Hepatocyte (in vitro differentiated cells): ENCODE data around the gene ST8SIA1. TPM values are rescaled to one million over a fixed set of nuclear protein-coding genes. Genes with fewer than 3 reads are reported as not detected.

Source experiments
- DNase-seq: peaks from one replicate; pipeline ENCODE4 v3.0.0-alpha.2; 2016; ENCODE audit warnings: low spot score
- H2AFZ ChIP-seq: fragments of 200-600 bp; sonication (generic); 2 replicates; pipeline ENCODE4 v1.6.0; 2016; ENCODE audit warnings: antibody characterized with exemption, mild to moderate bottlenecking
- H3K27ac ChIP-seq: fragments of 200-600 bp; sonication (generic); 2 replicates; pipeline ENCODE4 v1.5.1; 2016; ENCODE audit warnings: mild to moderate bottlenecking
- H3K27me3 ChIP-seq: fragments of 200-600 bp; sonication (generic); 2 replicates; pipeline ENCODE4 v1.6.1; 2016
- H3K36me3 ChIP-seq: fragments of 200-600 bp; sonication (generic); replicated peaks from 2 replicates; pipeline ENCODE4 v1.5.1; 2016; ENCODE audit warnings: low read depth; ENCODE audit not compliant: insufficient read depth
- H3K4me1 ChIP-seq: fragments of 200-600 bp; sonication (generic); 2 replicates; pipeline ENCODE4 v1.5.1; 2016; ENCODE audit warnings: mild to moderate bottlenecking, moderate library complexity; ENCODE audit not compliant: insufficient read depth
- H3K4me2 ChIP-seq: fragments of 200-600 bp; sonication (generic); 2 replicates; pipeline ENCODE4 v1.6.0; 2016
- H3K4me3 ChIP-seq: fragments of 200-600 bp; sonication (generic); 2 replicates; pipeline ENCODE4 v1.5.1; 2016; ENCODE audit warnings: mild to moderate bottlenecking
- H3K79me2 ChIP-seq: fragments of 200-600 bp; sonication (generic); 2 replicates; pipeline ENCODE4 v1.6.0; 2017; ENCODE audit warnings: mild to moderate bottlenecking
- H3K9me2 ChIP-seq: fragments of 200-600 bp; sonication (generic); replicated peaks from 2 replicates; pipeline ENCODE4 v1.6.0; 2017; ENCODE audit warnings: mild to moderate bottlenecking; ENCODE audit not compliant: insufficient read depth
- H3K9me3 ChIP-seq: fragments of 200-600 bp; sonication (generic); 2 replicates; pipeline ENCODE4 v1.5.1; 2016; ENCODE audit warnings: low read depth, mild to moderate bottlenecking
- H4K20me1 ChIP-seq: fragments of 200-600 bp; sonication (generic); 2 replicates; pipeline ENCODE4 v1.6.0; 2016; ENCODE audit warnings: mild to moderate bottlenecking; ENCODE audit not compliant: insufficient read depth, poor library complexity, severe bottlenecking
- EZH2 ChIP-seq: fragments of 200-600 bp; sonication (generic); IDR thresholded peaks from 2 replicates; pipeline ENCODE4 v1.6.1; 2016; ENCODE audit warnings: antibody characterized with exemption, mild to moderate bottlenecking, borderline replicate concordance
- EZH2phosphoT487 ChIP-seq: fragments of 200-600 bp; sonication (generic); IDR thresholded peaks from one replicate; pipeline ENCODE4 v1.6.1; 2018; ENCODE audit warnings: antibody characterized with exemption, mild to moderate bottlenecking, low read depth, moderate library complexity; ENCODE audit not compliant: unreplicated experiment, severe bottlenecking
- WGBS: methylation state at CpG from one replicate; pipeline ENCODE4 v1.1.6; 2016; ENCODE audit warnings: low lambda C conversion rate; ENCODE audit errors: missing lambda C conversion rate; 5-methylcytosine and 5-hydroxymethylcytosine counted together
- polyA plus RNA-seq: library from polyadenylated mRNA; unstranded; fragments of >200 nt; fragmentation: Nextera tagmentation; extraction: Ambion mirVana; gene quantifications from 2 replicates; pipeline ENCODE4 v1.2.1, GENCODE V29; 2016
- total RNA-seq: library from RNA; depleted of rRNA; stranded (reverse); fragments of >200 nt; gene quantifications from 2 replicates; pipeline ENCODE4 v1.2.3, GENCODE V29; 2014
- TF ChIP-seq, protein P1 (sequence below): fragments of 200-600 bp; sonication (generic); IDR thresholded peaks from 2 replicates; pipeline ENCODE4 v1.5.1; 2016; ENCODE audit warnings: antibody characterized with exemption, mild to moderate bottlenecking; ENCODE audit not compliant: poor library complexity

Gene ST8SIA1
- total and polyA plus RNA-seq, 2 experiments from 2014 or later, result 0.88 to 2.0 TPM

DNA sequence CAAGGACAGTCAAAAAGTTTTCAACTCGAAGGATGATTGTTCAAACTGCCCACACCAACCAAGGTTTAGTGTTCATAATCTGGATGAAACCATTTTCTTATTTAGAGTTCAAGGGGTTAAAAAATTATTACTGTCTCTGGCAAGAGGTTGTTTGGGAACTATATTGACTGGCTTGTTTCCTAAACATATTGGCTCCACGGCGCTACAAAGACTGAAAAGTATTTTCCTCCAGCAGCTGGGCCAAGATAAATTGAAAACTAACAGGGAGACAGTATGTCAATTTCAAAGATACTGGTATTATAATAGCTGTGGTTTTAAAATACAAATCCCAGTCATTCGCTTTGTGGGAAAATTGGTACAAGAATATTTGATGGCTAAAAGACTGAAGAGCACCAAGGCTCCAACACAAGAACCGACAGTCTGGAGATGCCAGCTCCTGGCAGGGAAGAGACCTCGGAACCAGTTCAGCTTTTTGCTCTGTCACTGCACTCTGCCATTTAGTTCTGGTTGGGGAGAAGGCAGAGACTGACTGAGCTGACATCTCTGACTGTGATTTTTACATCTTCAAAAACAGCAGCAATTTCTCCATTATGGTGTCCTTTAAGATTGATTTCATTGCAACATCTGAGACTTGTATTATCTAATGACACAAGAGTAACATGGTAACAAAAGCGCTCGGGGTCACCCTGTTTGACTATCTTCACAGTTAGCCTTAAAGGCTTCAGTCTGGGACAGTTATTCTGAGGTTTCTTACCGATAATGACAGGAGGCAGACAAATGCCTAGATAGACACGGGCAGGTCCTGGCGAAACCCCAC lies 62.0 kb downstream of the ST8SIA1 start:
- Histone ChIP-seq H3K27ac (no peak overlapping the region), H3K27me3 (no peaks in the 10 kb centered on the region), H3K36me3 (no peaks in the 10 kb centered on the region), H3K4me3 (no peak overlapping the region), H3K9me3 (no peaks in the 10 kb centered on the region), H2AFZ (no peak overlapping the region), H4K20me1 (no peaks in the 10 kb centered on the region), H3K79me2 (no peaks in the 10 kb centered on the region), H3K9me2 (no peaks in the 10 kb centered on the region), H3K4me2 (no peak overlapping the region), H3K4me1 (no peaks in the 10 kb centered on the region)
- TF ChIP-seq EZH2 (no peak), EZH2phosphoT487 (no peak)
- TF ChIP-seq, protein P1, sequence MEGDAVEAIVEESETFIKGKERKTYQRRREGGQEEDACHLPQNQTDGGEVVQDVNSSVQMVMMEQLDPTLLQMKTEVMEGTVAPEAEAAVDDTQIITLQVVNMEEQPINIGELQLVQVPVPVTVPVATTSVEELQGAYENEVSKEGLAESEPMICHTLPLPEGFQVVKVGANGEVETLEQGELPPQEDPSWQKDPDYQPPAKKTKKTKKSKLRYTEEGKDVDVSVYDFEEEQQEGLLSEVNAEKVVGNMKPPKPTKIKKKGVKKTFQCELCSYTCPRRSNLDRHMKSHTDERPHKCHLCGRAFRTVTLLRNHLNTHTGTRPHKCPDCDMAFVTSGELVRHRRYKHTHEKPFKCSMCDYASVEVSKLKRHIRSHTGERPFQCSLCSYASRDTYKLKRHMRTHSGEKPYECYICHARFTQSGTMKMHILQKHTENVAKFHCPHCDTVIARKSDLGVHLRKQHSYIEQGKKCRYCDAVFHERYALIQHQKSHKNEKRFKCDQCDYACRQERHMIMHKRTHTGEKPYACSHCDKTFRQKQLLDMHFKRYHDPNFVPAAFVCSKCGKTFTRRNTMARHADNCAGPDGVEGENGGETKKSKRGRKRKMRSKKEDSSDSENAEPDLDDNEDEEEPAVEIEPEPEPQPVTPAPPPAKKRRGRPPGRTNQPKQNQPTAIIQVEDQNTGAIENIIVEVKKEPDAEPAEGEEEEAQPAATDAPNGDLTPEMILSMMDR, result no peak
- no peak for DNase-seq
- WGBS, result 82% methylated on average over 11 of the region's 11 CpGs

DNA sequence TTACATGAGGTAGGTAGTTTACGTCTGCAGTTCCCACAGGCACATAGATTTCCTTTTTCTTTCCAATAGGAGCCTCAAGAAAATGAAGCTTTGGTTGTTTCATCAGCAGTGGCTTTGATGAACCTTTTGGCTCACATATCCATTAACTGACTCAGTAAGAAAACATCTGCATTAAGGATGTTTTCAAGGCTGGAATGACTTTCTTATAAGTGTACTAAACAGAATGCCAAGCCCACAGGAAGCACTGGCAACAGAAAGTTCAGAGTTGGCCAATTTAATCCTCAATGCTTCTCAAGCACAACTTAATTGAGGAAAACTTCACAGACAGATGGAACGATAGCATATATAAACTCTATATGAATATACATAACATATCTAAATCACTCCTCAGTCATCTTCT lies 63.5 kb downstream of the ST8SIA1 start:
- WGBS, result 91% methylated on average over 2 of the region's 2 CpGs
- Histone ChIP-seq H3K4me3 (no peak overlapping the region), H3K9me3 (no peaks in the 10 kb centered on the region), H3K27ac (no peak overlapping the region), H2AFZ (no peak overlapping the region), H4K20me1 (no peaks in the 10 kb centered on the region), H3K36me3 (no peaks in the 10 kb centered on the region), H3K79me2 (no peaks in the 10 kb centered on the region), H3K4me1 (no peaks in the 10 kb centered on the region), H3K4me2 (no peak overlapping the region), H3K27me3 (no peaks in the 10 kb centered on the region), H3K9me2 (no peaks in the 10 kb centered on the region)
- TF ChIP-seq EZH2phosphoT487 (no peak), EZH2 (no peak)
- TF ChIP-seq, protein P1, result no peak
- no peak for DNase-seq

DNA sequence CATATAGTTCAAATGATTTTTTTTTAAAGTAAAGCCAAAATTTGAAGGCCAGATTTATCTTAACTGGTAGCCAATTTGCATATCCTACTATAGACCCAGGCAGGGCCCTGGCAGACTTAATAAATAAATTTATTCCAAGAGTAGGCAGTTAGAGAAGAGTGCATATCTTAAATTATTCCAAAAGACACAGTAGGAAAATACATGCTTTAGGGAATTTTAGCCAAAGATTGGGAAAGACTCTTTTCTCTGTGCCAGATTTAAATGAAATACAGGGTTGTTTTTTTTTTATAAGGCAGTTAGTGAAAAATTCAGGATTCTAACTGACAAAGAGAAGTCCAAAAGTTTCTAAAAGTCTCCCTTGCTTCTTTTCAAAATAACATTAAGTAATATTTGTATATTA lies 65.5 kb downstream of the ST8SIA1 start:
- H3K79me2 ChIP-seq, result no peaks in the 10 kb centered on the region
- no peak overlapping the region for H3K27ac ChIP-seq
- H3K4me3 ChIP-seq, result no peak overlapping the region
- H2AFZ ChIP-seq, result no peak overlapping the region
- no peaks in the 10 kb centered on the region for H3K36me3 ChIP-seq
- no peak for DNase-seq
- no peaks in the 10 kb centered on the region for H3K27me3 ChIP-seq
- H3K4me1 ChIP-seq, result no peaks in the 10 kb centered on the region
- TF ChIP-seq, protein P1, result no peak
- TF ChIP-seq EZH2 (no peak), EZH2phosphoT487 (no peak)
- no peaks in the 10 kb centered on the region for H4K20me1 ChIP-seq
- no peak overlapping the region for H3K4me2 ChIP-seq
- H3K9me2 ChIP-seq, result no peaks in the 10 kb centered on the region
- H3K9me3 ChIP-seq, result no peaks in the 10 kb centered on the region
